ENCODE measurements around the gene FBLIM1.
"Not testable (repeated sequence)": the region's sequence is repeated elsewhere in the genome, so short reads cannot be mapped to it uniquely, and the experiment has no call there.

FBLIM1 gene

GRCh38 chr1:15826810-15827507 lies 68.4 kb downstream of the FBLIM1 start:
- CTCF ChIA-PET: no interaction called here
- POLR2A ChIA-PET: no interaction called here
- no peak for TF ChIP-seq CTCF (IDR thresholded peaks at IDR 0.05; ENCODE audit: control extremely low read depth, extremely low read depth, low read depth, missing control alignments)
- no peak for DNase-seq (ENCODE audit: extremely low spot score)

DNA sequence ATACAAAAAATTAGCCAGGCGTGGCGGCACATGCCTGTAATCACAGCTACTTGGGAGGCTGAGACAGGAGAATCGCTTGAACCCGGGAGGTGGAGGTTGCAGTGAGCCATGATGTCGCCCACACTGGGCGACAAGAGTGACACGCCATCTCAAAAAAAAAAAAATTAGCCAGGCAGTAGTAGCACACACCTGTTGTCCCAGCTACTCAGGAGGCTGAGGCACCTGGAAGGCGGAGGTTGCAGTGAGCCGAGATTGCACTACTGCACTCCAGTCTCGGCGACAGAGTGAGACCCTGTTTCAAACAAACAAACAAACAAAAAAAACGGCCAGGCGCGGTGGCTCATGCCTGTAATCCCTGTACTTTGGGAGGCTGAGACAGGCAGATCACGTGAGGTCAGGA lies 69.0 kb downstream of the FBLIM1 start:
- CTCF ChIA-PET: not testable (repeated sequence)

GRCh38 chr1:15828931-15829330 lies 70.3 kb downstream of the FBLIM1 start:
- ChIA-PET CTCF (interaction anchor here (1.1 to 2.0 kb wide), 3 partner anchors 10 to 37 kb away, joined by 4 to 8 read pairs (median 5); no protein-coding TSS in a partner anchor), POLR2A (interaction anchor here (0.6 kb wide), 1 partner anchor 11 kb away, joined by 3 read pairs; no protein-coding TSS in a partner anchor)

More for the DNA sequence above, 69.0 kb downstream of the FBLIM1 start:
- DNase-seq (ENCODE audit: extremely low spot score); POLR2A ChIA-PET: not testable (repeated sequence)

GRCh38 chr1:15830258-15830657 lies 71.7 kb downstream of the FBLIM1 start:
- TF ChIP-seq CTCF (IDR thresholded peaks at IDR 0.05; ENCODE audit: control extremely low read depth, extremely low read depth, low read depth, missing control alignments): no peak
- no peak for DNase-seq (ENCODE audit: extremely low spot score)
- CTCF ChIA-PET: interaction anchor here (1.1 to 2.0 kb wide), 4 partner anchors 12 to 38 kb away, joined by 3 to 8 read pairs (median 4); partner anchors contain the start of gene SPEN
- POLR2A ChIA-PET: no interaction called here

More at GRCh38 chr1:15828931-15829330, 70.3 kb downstream of the FBLIM1 start:
- DNase-seq (ENCODE audit: extremely low spot score): not testable (repeated sequence)

DNA sequence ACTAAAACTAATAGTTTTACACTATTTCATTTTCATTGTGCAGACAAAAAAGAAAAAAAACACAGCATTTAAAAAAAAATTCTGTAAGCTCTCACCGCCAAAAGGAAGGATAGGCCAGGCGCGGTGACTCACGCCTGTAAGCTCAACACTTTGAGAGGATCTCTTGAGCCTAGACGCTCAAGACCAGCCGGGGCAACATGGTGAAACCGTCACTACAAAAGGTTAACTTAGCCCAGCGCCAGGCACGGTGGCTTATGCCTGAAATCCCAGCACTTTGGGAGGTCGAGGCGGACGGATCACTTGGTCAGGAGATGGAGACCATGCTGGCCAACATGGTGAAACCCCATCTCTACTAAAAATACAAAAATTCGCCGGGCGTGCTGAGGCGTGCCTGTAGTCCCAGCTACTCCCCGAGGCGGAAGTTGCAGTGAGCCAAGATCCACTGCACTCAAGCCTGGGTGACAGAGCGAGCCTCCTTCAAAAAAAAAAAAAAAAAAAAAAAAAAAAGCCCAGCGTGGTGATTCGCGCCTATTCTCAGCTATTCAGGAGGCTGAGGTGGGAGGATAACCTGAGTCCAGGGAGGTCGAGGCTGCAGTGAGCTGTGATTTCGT lies 74.6 kb downstream of the FBLIM1 start:
- DNase-seq (ENCODE audit: extremely low spot score): no peak
- CTCF ChIA-PET: interaction anchor here (2.2 kb wide), 1 partner anchor 18 kb away, joined by 13 read pairs; no protein-coding TSS in a partner anchor
- TF ChIP-seq CTCF (IDR thresholded peaks at IDR 0.05; ENCODE audit: control extremely low read depth, extremely low read depth, low read depth, missing control alignments): no peak
- POLR2A ChIA-PET: interaction anchor here (0.6 to 1.9 kb wide), 3 partner anchors 9 to 396 kb away, joined by 3 to 14 read pairs (median 6); partner anchors contain the start of gene ZBTB17

- CTCF ChIA-PET: interaction anchor here (1.1 to 2.2 kb wide), 2 partner anchors 19 to 42 kb away, joined by 3 to 13 read pairs; no protein-coding TSS in a partner anchor
- no peak for DNase-seq (ENCODE audit: extremely low spot score)
- POLR2A ChIA-PET: interaction anchor here (0.6 to 1.9 kb wide), 4 partner anchors 10 to 395 kb away, joined by 3 to 14 read pairs (median 4); partner anchors contain the start of gene ZBTB17
- no peak for TF ChIP-seq CTCF (IDR thresholded peaks at IDR 0.05; ENCODE audit: control extremely low read depth, extremely low read depth, low read depth, missing control alignments)
Measured at GRCh38 chr1:15833842-15834405, 75.3 kb downstream of the FBLIM1 start.

DNA sequence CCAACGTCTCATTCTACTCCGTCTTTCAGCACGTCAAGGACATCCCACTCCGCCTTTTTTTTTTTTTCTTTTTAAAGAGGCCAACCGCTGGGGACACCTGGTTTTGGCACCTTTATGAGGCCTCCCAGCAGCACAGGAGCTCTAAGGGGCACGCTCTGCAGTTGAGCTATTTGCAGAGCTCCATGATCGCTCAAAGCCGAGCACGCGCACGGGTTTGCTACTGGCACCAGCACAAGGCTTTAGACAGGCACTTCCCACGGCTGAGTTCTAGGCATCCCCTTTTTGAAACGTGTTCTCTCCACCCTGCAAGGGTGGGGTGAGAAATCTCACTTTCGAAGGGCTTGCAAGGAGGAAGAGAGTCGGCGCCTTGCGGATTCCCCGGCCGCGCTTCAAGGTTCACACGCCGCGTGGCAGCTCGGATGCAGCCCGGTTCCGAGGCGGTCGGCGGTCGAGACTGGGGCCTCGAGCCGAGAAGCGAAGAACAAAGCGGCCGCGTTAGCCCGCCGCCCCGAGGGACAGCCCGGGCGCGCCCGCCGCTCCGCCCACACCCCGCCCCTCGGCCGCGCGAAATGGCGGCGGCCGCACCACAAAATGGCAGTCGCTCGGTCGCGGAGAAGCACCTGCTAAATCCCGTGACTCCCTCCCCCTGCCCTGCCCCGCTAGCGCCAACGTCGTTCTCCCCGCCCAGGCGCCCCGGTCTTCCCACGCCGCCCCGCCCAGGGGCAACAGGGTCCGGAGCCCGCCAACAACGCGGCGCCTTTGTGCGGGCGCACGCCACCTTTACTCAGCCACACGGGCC lies 76.0 kb downstream of the FBLIM1 start:
- TF ChIP-seq CTCF (IDR thresholded peaks at IDR 0.05; ENCODE audit: control extremely low read depth, extremely low read depth, low read depth, missing control alignments): no peak
- ChIA-PET CTCF (interaction anchor here (1.1 to 2.2 kb wide), 2 partner anchors 19 to 43 kb away, joined by 3 to 13 read pairs; no protein-coding TSS in a partner anchor), POLR2A (interaction anchor here (0.7 to 1.9 kb wide), 4 partner anchors 11 to 141 kb away, joined by 3 to 14 read pairs (median 4); partner anchors contain the start of genes SPEN and ZBTB17)
- peak; percentile 82 for DNase-seq (ENCODE audit: extremely low spot score)
